Heart right ventricle (tissue), 16 donors: ENCODE data around the gene FRMD6. TPM values are rescaled to one million over a fixed set of nuclear protein-coding genes. Genes with fewer than 3 reads are reported as not detected.

Source experiments
- ATAC-seq, 8 donors: fragments of 200-7000 bp; cut with Tn5 transposase; one replicate each; pipeline ENCODE4 v1.9.1; 2020; ENCODE audit warnings: mild to moderate bottlenecking in 8 of 8, moderate library complexity in 8 of 8, moderate number of reproducible peaks in 1 of 8
- DNase-seq, 2 donors: peaks; one replicate each; pipeline ENCODE4 v3.0.0-alpha.2; 2020
- H3K27ac ChIP-seq, 10 donors: fragments of 200-600 bp; sonication (generic) in 2 of 10; one replicate each; pipeline versions ENCODE4 v1.5.0 to v1.8.0; 2020 to 2022; ENCODE audit warnings: mild to moderate bottlenecking in 3 of 10
- H3K27me3 ChIP-seq, 7 donors: fragments of 200-600 bp; one replicate each; pipeline ENCODE4 v1.8.0; 2021 to 2022; ENCODE audit warnings: mild to moderate bottlenecking in 2 of 7
- H3K36me3 ChIP-seq, 9 donors: fragments of 200-600 bp; sonication (generic) in 1 of 9; one replicate each; pipeline versions ENCODE4 v1.5.0 to v1.8.0; 2020 to 2022; ENCODE audit warnings: mild to moderate bottlenecking in 2 of 9
- H3K4me1 ChIP-seq, 9 donors: fragments of 200-600 bp; sonication (generic) in 1 of 9; one replicate each; pipeline versions ENCODE4 v1.5.0 to v1.8.0; 2020 to 2022; ENCODE audit warnings: mild to moderate bottlenecking in 4 of 9
- H3K4me3 ChIP-seq, 10 donors: fragments of 200-600 bp; sonication (generic) in 2 of 10; one replicate each; pipeline versions ENCODE4 v1.5.0 to v1.8.0; 2020 to 2022; ENCODE audit warnings: mild to moderate bottlenecking in 7 of 10, moderate library complexity in 2 of 10
- H3K9me3 ChIP-seq, 11 donors: fragments of 200-600 bp in 10 of 11; sonication (generic) in 2 of 11; one replicate each; pipeline versions ENCODE4 v1.5.0 to v1.8.0; 2013 to 2022; ENCODE audit warnings: mild to moderate bottlenecking in 2 of 11, control low read depth in 1 of 11, moderate library complexity in 1 of 11
- CTCF ChIP-seq, 9 donors: fragments of 200-600 bp; sonication (generic) in 2 of 9; IDR thresholded peaks; one replicate each; pipeline versions ENCODE4 v1.5.0 to v1.8.0; 2021 to 2022; ENCODE audit warnings: antibody characterized with exemption in 9 of 9, mild to moderate bottlenecking in 5 of 9, moderate library complexity in 1 of 9
- WGBS, 2 donors: extraction: QIAGEN DNeasy Blood & Tissue Kit; methylation state at CpG; one replicate each; pipeline ENCODE4 v1.1.7; 2013; ENCODE audit warnings: inconsistent platforms in 1 of 2; 5-methylcytosine and 5-hydroxymethylcytosine counted together
- intact Hi-C, 10 donors: fragments of 100-400 bp; cut with DNase I; formaldehyde crosslinking; loops; one replicate each; pipeline versions ENCODE4 v1.11.1 to v1.14.2; 2022
- polyA plus RNA-seq, 2 donors: library from polyadenylated mRNA; stranded (reverse); fragments of 200-250 nt; gene quantifications; one replicate each; pipeline ENCODE4 v1.2.3, GENCODE V29; 2013
- total RNA-seq, 10 donors: library from RNA; stranded (reverse); fragmentation: NEBNext Ultra II Directional in 3 of 10; extraction: Animal tissue kit (Norgen Biotek cat#: 25700) in 3 of 10; gene quantifications; one replicate each; pipeline versions ENCODE4 v1.2.1 to v1.2.4, GENCODE V29; 2021 to 2023
- donor health status: Arrhythmogenic right ventricular cardiomyopathy.
- donor health status: ischemic (EF 13 %, LVEDD 7.1; RV severe dilation, severe dysfunction).
- donor health status: healthy with polysubstance abuse.
- donor health status: DM: no; HTN: yes; CAD: no.
- donor health status: DM: no; HTN: no; CAD: no.
- donor health status: ischemic (EF 25% LVEDD 6.9; RV normal size, moderate dysfunction).
- donor health status: ischemic (EF 25% LVEDD 5.7; RV mildly dilated, moderate dysfunction).
- donor health status: healthy.
- donor health status: DM: yes; HTN: yes; CAD: no.
- donor health status: Ischemic cardiomyopathy.
- donor health status: ischemic (EF 35%, LVEDD 5.7; RV mildly dilated, moderate dysfunction).
- donor health status: nonischemic (EF 11% LVEDD 7.7; RV severe dilation, severe dysfunction).
- donor health status: DM: yes; HTN: yes; CAD: no.
- donor health status: PGD.
- donor health status: ischemic (EF 29% LVEDD 5.4; RV normal size, mild dysfunction).
- donor health status: nonischemic (EF 23%, LVEDD 6.1; RV moderate dilation, normal function).

Gene FRMD6
- total and polyA plus RNA-seq, 12 donors = 2.2 to 14.2 (median 6.6) TPM

GRCh38 chr14:51723990-51724389, 72.3 kb downstream of the FRMD6 start:
- WGBS, 2 donors = 93 to 95% methylated on average over 3 of the region's 3 CpGs
- no peaks in the 10 kb centered on the region for H3K9me3 ChIP-seq
- no peaks in the 10 kb centered on the region for H3K27me3 ChIP-seq
- no peak overlapping the region for H3K4me3 ChIP-seq
- no peak for TF ChIP-seq CTCF (IDR thresholded peaks at IDR 0.05)
- no peaks in the 10 kb centered on the region for H3K4me1 ChIP-seq
- H3K36me3 ChIP-seq = peaks cover 0 to 100% (median 33%) of the 10 kb centered on the region in 9 donors
- H3K27ac ChIP-seq = no peak overlapping the region
- intact Hi-C loops = no loop called here
- DNase-seq = no peak
- ATAC-seq = no peak

GRCh38 chr14:51724650-51725049, 72.9 kb downstream of the FRMD6 start:
- intact Hi-C loops = no loop called here
- H3K4me3 ChIP-seq = no peak overlapping the region
- H3K9me3 ChIP-seq = no peaks in the 10 kb centered on the region
- H3K27me3 ChIP-seq = no peaks in the 10 kb centered on the region
- H3K4me1 ChIP-seq = no peaks in the 10 kb centered on the region
- no peak overlapping the region for H3K27ac ChIP-seq
- TF ChIP-seq CTCF (IDR thresholded peaks at IDR 0.05) = no peak
- no peak for DNase-seq
- ATAC-seq = no peak
- 94 to 95% methylated on average over 3 of the region's 3 CpGs for WGBS, 2 donors
- H3K36me3 ChIP-seq = peaks cover 0 to 99% (median 33%) of the 10 kb centered on the region in 9 donors

GRCh38 chr14:51725061-51725460, 73.4 kb downstream of the FRMD6 start:
- no peak overlapping the region for H3K4me3 ChIP-seq
- H3K27me3 ChIP-seq = no peaks in the 10 kb centered on the region
- intact Hi-C loops = no loop called here
- H3K4me1 ChIP-seq = no peaks in the 10 kb centered on the region
- H3K36me3 ChIP-seq = peaks cover 0 to 99% (median 32%) of the 10 kb centered on the region in 9 donors
- H3K27ac ChIP-seq = no peak overlapping the region
- no peak for ATAC-seq
- TF ChIP-seq CTCF (IDR thresholded peaks at IDR 0.05) = no peak
- no peaks in the 10 kb centered on the region for H3K9me3 ChIP-seq
- WGBS, 2 donors = 80 to 91% methylated on average over 3 of the region's 3 CpGs
- DNase-seq = no peak

- no peaks in the 10 kb centered on the region for H3K27me3 ChIP-seq
- TF ChIP-seq CTCF (IDR thresholded peaks at IDR 0.05) = no peak
- 98% methylated on average over 2 of the region's 2 CpGs for WGBS, 2 donors
- H3K27ac ChIP-seq = no peak overlapping the region
- no peak overlapping the region for H3K4me3 ChIP-seq
- no peak for ATAC-seq
- DNase-seq = no peak
- intact Hi-C loops = no loop called here
- H3K4me1 ChIP-seq = no peaks in the 10 kb centered on the region
- no peaks in the 10 kb centered on the region for H3K9me3 ChIP-seq
- H3K36me3 ChIP-seq = peaks cover 0 to 91% (median 26%) of the 10 kb centered on the region in 9 donors
Measured at GRCh38 chr14:51726166-51726899, 74.6 kb downstream of the FRMD6 start.
